NT2/D1 (cell line): ENCODE data around the gene DOCK7.

ENCODE experiments used
- DNase-seq: peaks from one replicate; pipeline ENCODE4 v3.0.0-alpha.2; 2011; ENCODE audit warnings: low read depth, low spot score
- H3K27me3 ChIP-seq: 2 replicates; pipeline ENCODE4 v1.6.0; 2011; ENCODE audit warnings: mild to moderate bottlenecking; ENCODE audit not compliant: insufficient read length, insufficient read depth
- H3K36me3 ChIP-seq: 2 replicates; pipeline ENCODE4 v1.6.1; 2011; ENCODE audit warnings: mild to moderate bottlenecking, low read length, mixed read lengths; ENCODE audit not compliant: insufficient read depth, insufficient read length
- H3K4me1 ChIP-seq: 2 replicates; pipeline ENCODE4 v1.5.1; 2011; ENCODE audit not compliant: insufficient read depth, insufficient read length
- H3K4me3 ChIP-seq: 2 replicates; pipeline ENCODE4 v1.5.1; 2011; ENCODE audit warnings: low read depth; ENCODE audit not compliant: insufficient read length
- H3K9ac ChIP-seq: 2 replicates; pipeline ENCODE4 v1.6.0; 2011; ENCODE audit warnings: low read depth; ENCODE audit not compliant: insufficient read length
- H3K9me3 ChIP-seq: 2 replicates; pipeline ENCODE4 v1.5.1; 2011; ENCODE audit warnings: mild to moderate bottlenecking, low read length; ENCODE audit not compliant: insufficient read depth
- SUZ12 ChIP-seq: IDR thresholded peaks from 2 replicates; pipeline ENCODE4 v1.6.1; 2011; ENCODE audit not compliant: insufficient read length, insufficient read depth; ENCODE audit errors: extremely low read depth
- YY1 ChIP-seq: IDR thresholded peaks from 2 replicates; pipeline ENCODE4 v1.6.1; 2011; ENCODE audit not compliant: insufficient read length, insufficient read depth
- ZNF274 ChIP-seq: IDR thresholded peaks from 2 replicates; pipeline ENCODE4 v1.6.1; 2011; ENCODE audit warnings: mild to moderate bottlenecking, low read depth, low read length

Gene DOCK7

DNA sequence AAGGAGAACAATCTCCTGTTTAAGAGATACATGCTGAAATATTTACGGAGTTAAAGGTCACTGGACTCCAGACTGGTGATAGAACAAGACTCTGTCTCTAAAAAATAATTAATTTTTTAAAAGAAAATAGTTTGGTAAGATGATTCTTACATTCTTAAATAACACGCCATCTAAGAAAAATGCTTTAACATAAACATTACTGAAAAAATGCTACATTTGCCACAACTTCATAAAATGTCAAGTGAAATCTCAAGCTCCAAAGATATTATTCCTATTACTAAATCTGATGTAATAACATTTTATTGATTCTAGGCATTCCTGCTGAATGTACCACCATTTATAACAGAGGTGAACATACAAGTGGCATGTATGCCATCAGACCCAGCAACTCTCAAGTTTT lies 86.7 kb downstream of the DOCK7 start:
- no peak for DNase-seq
- H3K4me3 ChIP-seq, result no peak overlapping the region
- H3K27me3 ChIP-seq, result no peaks in the 10 kb centered on the region
- H3K4me1 ChIP-seq, result no peaks in the 10 kb centered on the region
- TF ChIP-seq YY1 (no peak), SUZ12 (no peak), ZNF274 (no peak)
- H3K36me3 ChIP-seq, result no peaks in the 10 kb centered on the region
- H3K9ac ChIP-seq, result no peak overlapping the region
- no peaks in the 10 kb centered on the region for H3K9me3 ChIP-seq

DNA sequence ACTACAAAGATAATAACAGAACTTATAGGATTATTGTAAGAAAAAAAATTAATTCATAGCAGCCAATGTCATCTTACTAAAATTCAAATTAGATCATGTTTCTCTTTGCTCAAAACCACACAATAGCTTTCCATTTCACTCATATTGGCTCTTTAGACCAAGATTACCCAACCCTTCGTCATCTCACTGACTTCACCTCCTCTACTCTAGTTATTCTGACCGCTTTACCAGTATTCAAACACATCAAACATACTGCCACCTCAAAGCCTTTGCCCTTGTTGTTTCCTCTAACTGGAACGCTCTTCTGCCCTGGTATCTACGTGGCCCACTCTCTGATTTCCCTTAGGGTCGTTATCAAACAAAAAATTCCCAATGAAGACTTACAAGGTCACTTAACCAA lies 89.1 kb downstream of the DOCK7 start:
- H3K9me3 ChIP-seq, result no peaks in the 10 kb centered on the region
- H3K4me1 ChIP-seq, result no peaks in the 10 kb centered on the region
- no peaks in the 10 kb centered on the region for H3K27me3 ChIP-seq
- H3K36me3 ChIP-seq, result no peaks in the 10 kb centered on the region
- H3K4me3 ChIP-seq, result no peak overlapping the region
- no peak for TF ChIP-seq YY1
- no peak for TF ChIP-seq ZNF274
- no peak for TF ChIP-seq SUZ12
- H3K9ac ChIP-seq, result no peak overlapping the region
- DNase-seq, result no peak

DNA sequence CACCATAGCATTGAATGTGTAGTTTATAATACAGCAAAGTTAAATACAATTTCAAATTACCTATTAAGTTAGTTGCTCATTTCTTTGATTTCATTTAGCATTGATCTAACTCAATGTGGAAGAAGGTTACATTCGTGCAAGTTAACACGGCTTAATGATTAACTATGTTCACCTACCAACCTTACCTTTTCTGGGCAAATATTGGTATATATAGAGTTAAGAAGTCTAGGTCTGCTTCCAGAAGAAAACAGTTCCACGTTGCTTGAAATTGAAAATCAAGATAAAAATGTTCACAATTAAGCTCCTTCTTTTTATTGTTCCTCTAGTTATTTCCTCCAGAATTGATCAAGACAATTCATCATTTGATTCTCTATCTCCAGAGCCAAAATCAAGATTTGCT lies 90.9 kb downstream of the DOCK7 start, which contains the start of gene ANGPTL3:
Gene ANGPTL3, plus strand, starts transcription at position 240 of the 400 bp plus-strand sequence. Its CDS starts 47 bp downstream, at position 287.
- Histone ChIP-seq H3K36me3 (no peaks in the 10 kb centered on the region), H3K9ac (no peak within 1 kb of the TSS), H3K9me3 (no peaks in the 10 kb centered on the region), H3K4me1 (no peaks in the 10 kb centered on the region), H3K27me3 (no peaks in the 10 kb centered on the region), H3K4me3 (no peak within 1 kb of the TSS)
- DNase-seq, result no peak
- TF ChIP-seq SUZ12 (no peak), YY1 (no peak), ZNF274 (no peak)

GRCh38 chr1:62595647-62596046 lies 92.5 kb downstream of the DOCK7 start:
- H3K4me3 ChIP-seq, result no peak overlapping the region
- no peaks in the 10 kb centered on the region for H3K4me1 ChIP-seq
- H3K9ac ChIP-seq, result no peak overlapping the region
- H3K36me3 ChIP-seq, result no peaks in the 10 kb centered on the region
- no peaks in the 10 kb centered on the region for H3K27me3 ChIP-seq
- DNase-seq, result no peak
- TF ChIP-seq SUZ12, result no peak
- TF ChIP-seq YY1, result no peak
- no peak for TF ChIP-seq ZNF274
- no peaks in the 10 kb centered on the region for H3K9me3 ChIP-seq

DNA sequence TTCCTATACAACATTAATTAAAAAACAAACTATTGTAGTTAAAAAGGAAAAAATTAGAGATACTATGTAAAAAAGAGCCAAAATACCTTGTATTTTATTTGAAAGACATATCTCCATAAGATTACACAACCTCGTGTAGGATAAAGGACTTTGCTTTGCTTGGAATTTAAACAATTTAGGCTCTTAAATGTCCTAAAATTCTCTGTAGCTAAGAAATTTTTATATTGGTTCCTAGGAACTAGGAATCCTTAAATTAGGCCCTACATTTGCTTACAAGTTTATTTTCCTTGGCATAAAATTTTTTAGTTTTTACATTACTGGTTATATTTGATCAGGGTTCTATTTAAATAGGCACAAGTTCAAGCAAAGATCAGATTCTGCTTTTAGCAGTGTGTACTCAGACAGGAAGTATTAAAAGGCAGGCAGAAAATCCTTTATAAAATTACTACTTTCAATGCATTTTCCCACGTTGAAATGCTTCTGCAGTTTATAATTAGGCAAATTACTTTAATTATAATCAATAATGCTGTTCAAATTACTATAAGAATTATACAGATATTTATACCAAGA lies 94.3 kb downstream of the DOCK7 start:
- DNase-seq, result no peak
- Histone ChIP-seq H3K36me3 (no peaks in the 10 kb centered on the region), H3K9me3 (no peaks in the 10 kb centered on the region), H3K27me3 (no peaks in the 10 kb centered on the region), H3K4me1 (no peaks in the 10 kb centered on the region), H3K9ac (no peak overlapping the region), H3K4me3 (no peak overlapping the region)
- TF ChIP-seq YY1 (no peak), SUZ12 (no peak), ZNF274 (no peak)

DNA sequence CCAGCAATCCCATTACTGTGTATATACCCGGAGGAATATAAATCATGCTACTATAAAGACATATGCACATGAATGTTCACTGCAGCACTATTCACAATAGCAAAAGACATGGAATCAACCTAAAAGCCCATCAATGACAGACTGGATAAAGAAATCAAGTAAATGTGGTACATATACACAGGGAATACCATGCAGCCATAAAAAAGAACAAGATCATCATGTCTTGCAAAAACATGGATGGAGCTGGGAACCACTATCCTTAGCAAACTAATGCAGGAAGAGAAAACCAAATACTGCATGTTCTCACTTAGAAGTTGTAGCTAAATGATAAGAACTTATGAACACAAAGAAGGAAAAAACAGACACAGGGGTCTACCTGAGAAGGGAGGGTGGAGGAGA lies 97.2 kb downstream of the DOCK7 start:
- Histone ChIP-seq H3K9me3 (no peaks in the 10 kb centered on the region), H3K4me1 (no peaks in the 10 kb centered on the region), H3K4me3 (no peak overlapping the region), H3K27me3 (no peaks in the 10 kb centered on the region), H3K9ac (no peak overlapping the region), H3K36me3 (no peaks in the 10 kb centered on the region)
- no peak for DNase-seq
- TF ChIP-seq ZNF274 (no peak), YY1 (no peak), SUZ12 (no peak)

DNA sequence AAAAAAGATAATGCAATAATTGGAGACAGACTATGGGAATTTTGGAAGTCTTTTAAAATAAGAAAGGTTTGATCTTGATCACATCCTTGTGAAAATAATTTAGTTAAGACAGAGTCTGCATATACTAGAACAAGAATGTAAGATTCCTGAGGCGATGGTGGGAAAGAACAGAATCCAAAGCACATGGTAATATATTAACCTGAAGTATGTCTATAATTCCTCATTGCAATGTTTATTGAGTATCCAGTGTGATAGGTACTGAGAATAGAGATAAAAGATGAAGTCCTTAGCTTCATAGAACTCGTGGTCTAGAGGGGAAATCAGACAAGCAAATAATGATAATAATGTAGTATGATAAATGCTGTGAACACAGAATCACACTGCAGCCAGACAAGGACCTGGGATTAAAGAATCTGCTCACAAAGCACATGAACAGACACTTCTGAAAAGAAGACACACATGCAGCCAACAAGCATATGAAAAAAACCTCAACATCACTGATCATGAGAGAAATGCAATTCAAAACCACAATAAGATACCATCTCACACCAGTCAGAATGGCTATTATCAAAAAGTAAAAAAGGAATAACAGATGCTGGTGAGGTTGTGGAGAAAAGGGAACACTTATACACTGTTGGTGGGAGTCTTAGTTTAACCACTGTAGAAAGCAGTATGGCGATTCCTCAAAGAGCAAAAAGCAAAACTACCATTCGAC lies 97.8 kb downstream of the DOCK7 start:
- TF ChIP-seq ZNF274 (no peak), SUZ12 (no peak), YY1 (no peak)

More for the DNA sequence above, 97.8 kb downstream of the DOCK7 start:
- no peaks in the 10 kb centered on the region for H3K4me1 ChIP-seq
- no peak overlapping the region for H3K9ac ChIP-seq
- H3K9me3 ChIP-seq, result no peaks in the 10 kb centered on the region
- no peaks in the 10 kb centered on the region for H3K27me3 ChIP-seq
- no peak overlapping the region for H3K4me3 ChIP-seq
- DNase-seq, result no peak
- H3K36me3 ChIP-seq, result no peaks in the 10 kb centered on the region
